Measurements from ENCODE around the gene NUDT21.

- no peak for TF ChIP-seq CTCF (IDR thresholded peaks at IDR 0.05 in 4 of 5, conservative IDR thresholded peaks at IDR 0.05 in 1 of 5)
- TF ChIP-seq POLR2A (IDR thresholded peaks at IDR 0.05), result no peak
Observed at GRCh38 chr16:56423584-56424403, 27.3 kb downstream of the NUDT21 start.

All from gastrocnemius medialis (tissue), 4 donors.